Mesothelial cell of epicardium (in vitro differentiated cells): ENCODE measurements around the gene IL17C. TPM values are rescaled to one million over a fixed set of nuclear protein-coding genes. Genes with fewer than 3 reads are reported as not detected.
"Not testable (repeated sequence)": the region's sequence is repeated elsewhere in the genome, so short reads cannot be mapped to it uniquely, and the experiment has no call there.

Experiments used
- DNase-seq, 2 experiments: peaks; one replicate each; pipeline ENCODE4 v3.0.0; 2021; ENCODE audit warnings: low spot score in 2 of 2; ENCODE audit not compliant: unreplicated experiment in 2 of 2
- H3K27ac Mint-ChIP-seq: 2 replicates; pipeline ENCODE4 v1.8.0; 2021; ENCODE audit warnings: mixed read lengths
- H3K27me3 Mint-ChIP-seq: 2 replicates; pipeline ENCODE4 v1.8.0; 2021; ENCODE audit warnings: low read depth, mixed read lengths
- H3K36me3 Mint-ChIP-seq: 2 replicates; pipeline ENCODE4 v1.8.0; 2021; ENCODE audit warnings: mixed read lengths
- H3K4me1 Mint-ChIP-seq: 2 replicates; pipeline ENCODE4 v1.8.0; 2021; ENCODE audit warnings: mixed read lengths
- H3K4me3 Mint-ChIP-seq: 2 replicates; pipeline ENCODE4 v1.8.0; 2021; ENCODE audit warnings: mild to moderate bottlenecking, moderate library complexity, mixed read lengths
- H3K9me3 Mint-ChIP-seq: 2 replicates; pipeline ENCODE4 v1.8.0; 2021; ENCODE audit warnings: mixed read lengths
- CTCF ChIP-seq: fragments of 200-600 bp; sonication (generic); IDR thresholded peaks from one replicate; pipeline ENCODE4 v1.5.0; 2021; ENCODE audit warnings: antibody characterized with exemption; ENCODE audit not compliant: unreplicated experiment
- total RNA-seq: library from RNA; stranded (reverse); gene quantifications from 3 replicates; pipeline ENCODE4 v1.2.1, GENCODE V29; 2021

Gene IL17C
- total RNA-seq, 1 donor from 2014 or later = not detected

GRCh38 chr16:88605186-88606147 is 32.9 kb upstream of the IL17C start:
- DNase-seq = no peak
- H3K9me3 Mint-ChIP-seq = no peaks in the 10 kb centered on the region
- no peaks in the 10 kb centered on the region for H3K27me3 Mint-ChIP-seq
- TF ChIP-seq CTCF = no peak
- no peak overlapping the region for H3K27ac Mint-ChIP-seq
- H3K4me1 Mint-ChIP-seq = no peaks in the 10 kb centered on the region
- no peak overlapping the region for H3K4me3 Mint-ChIP-seq
- peaks cover 43% of the 10 kb centered on the region for H3K36me3 Mint-ChIP-seq

DNA sequence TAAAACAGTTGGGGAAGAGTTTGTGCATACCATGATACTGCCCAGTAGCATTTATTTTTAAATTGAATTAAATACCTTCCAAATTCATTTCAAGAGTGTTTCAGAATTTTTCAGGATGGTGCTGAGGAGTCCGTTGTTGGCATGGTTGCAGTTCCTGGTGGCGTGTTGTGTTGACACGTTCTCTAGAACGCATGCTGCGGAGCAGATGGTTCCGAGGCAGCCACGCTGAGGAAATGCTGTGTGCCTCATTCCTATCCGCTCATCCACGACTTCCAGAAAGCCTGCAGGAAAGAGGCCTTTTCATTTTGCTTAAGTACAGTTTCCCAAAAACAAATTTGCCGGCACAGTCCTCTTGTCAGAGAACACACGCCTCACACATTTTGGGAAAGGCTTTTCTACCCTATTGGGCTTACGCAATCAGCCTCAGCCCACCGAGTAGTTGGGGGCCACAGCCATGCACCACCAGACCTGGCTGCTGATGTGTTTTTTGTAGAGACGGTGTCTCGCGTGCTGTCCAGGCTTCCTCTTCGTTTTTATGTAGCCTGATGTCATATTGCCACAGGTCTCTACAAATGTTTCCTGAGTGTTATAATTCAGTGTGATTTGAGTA is 32.1 kb upstream of the IL17C start:
- H3K27me3 Mint-ChIP-seq = no peaks in the 10 kb centered on the region
- TF ChIP-seq CTCF = no peak
- H3K36me3 Mint-ChIP-seq = peaks cover 41% of the 10 kb centered on the region
- no peaks in the 10 kb centered on the region for H3K4me1 Mint-ChIP-seq
- no peak for DNase-seq
- no peak overlapping the region for H3K27ac Mint-ChIP-seq
- H3K4me3 Mint-ChIP-seq = no peak overlapping the region
- no peaks in the 10 kb centered on the region for H3K9me3 Mint-ChIP-seq

DNA sequence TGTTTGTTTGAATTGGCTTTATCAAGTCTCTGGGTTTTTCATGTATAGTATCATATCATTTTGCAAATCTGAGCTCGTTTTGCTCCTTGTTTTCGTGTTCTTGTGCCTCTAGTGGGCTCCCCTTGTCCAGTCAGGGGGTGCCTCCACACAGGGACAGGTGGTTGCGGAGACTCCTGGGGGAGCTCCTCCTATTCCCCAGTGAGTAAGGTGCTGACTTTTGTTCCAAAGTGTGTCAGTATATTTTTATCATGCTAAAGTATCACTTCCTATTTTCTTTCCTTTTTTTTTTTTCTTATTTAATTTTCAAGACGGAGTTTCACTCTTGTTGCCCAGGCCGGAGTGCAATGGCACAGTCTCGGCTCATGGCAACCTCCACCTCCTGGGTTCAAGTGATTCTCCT is 30.3 kb upstream of the IL17C start:
- DNase-seq = no peak
- H3K27me3 Mint-ChIP-seq = no peaks in the 10 kb centered on the region
- no peaks in the 10 kb centered on the region for H3K4me1 Mint-ChIP-seq
- no peaks in the 10 kb centered on the region for H3K9me3 Mint-ChIP-seq
- H3K36me3 Mint-ChIP-seq = peaks cover 32% of the 10 kb centered on the region
- no peak for TF ChIP-seq CTCF
- no peak overlapping the region for H3K4me3 Mint-ChIP-seq
- H3K27ac Mint-ChIP-seq = no peak overlapping the region

- peaks cover 31% of the 10 kb centered on the region for H3K36me3 Mint-ChIP-seq
- H3K27ac Mint-ChIP-seq, H3K4me1 Mint-ChIP-seq, H3K9me3 Mint-ChIP-seq, H3K27me3 Mint-ChIP-seq, H3K4me3 Mint-ChIP-seq, DNase-seq: not testable (repeated sequence)
These were observed 28.9 kb upstream of the IL17C start for GRCh38 chr16:88609426-88609825.

GRCh38 chr16:88610080-88610479 is 28.3 kb upstream of the IL17C start:
- H3K9me3 Mint-ChIP-seq = no peaks in the 10 kb centered on the region
- no peaks in the 10 kb centered on the region for H3K4me1 Mint-ChIP-seq
- no peak overlapping the region for H3K27ac Mint-ChIP-seq
- H3K27me3 Mint-ChIP-seq = no peaks in the 10 kb centered on the region
- peaks cover 31% of the 10 kb centered on the region for H3K36me3 Mint-ChIP-seq
- TF ChIP-seq CTCF = no peak
- H3K4me3 Mint-ChIP-seq = no peak overlapping the region
- DNase-seq = no peak
